ENCODE results near the gene ACSM2B. TPM values are rescaled to one million over a fixed set of nuclear protein-coding genes. Genes with fewer than 3 reads are reported as not detected.
"Not testable (repeated sequence)": the region's sequence is repeated elsewhere in the genome, so short reads cannot be mapped to it uniquely, and the experiment has no call there.

The ACSM2B gene
- total and polyA plus RNA-seq, 10 of the 15 experiments (the other 5 are each of a cell fraction or from before 2014, with no cell fraction given) = not detected

DNA sequence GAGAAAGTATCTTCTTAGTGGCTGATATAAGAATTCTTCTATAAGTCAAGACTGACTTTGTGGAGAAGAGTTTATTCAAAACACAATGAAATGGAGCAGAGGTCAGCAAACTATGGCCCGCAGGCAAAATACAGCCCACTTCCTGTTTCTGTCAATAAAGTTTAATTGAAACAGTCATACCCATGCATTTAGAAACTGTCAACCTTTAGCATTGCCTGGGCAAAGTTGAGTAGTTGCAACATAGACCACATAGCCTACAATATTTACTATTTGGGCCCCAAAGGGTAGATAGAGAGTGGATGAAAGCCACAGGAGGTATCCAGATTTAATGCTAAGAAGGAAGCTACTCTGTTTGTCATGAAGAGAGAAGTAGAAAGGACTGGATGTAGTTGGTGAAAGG lies 38.0 kb downstream of the ACSM2B start:
- H3K27me3 ChIP-seq (replicated peaks in 1 of 2; ENCODE audit: control insufficient read depth in 2 of 2, insufficient read depth in 2 of 2, low read length in 1 of 2) = no peaks in the 10 kb centered on the region
- no peaks in the 10 kb centered on the region for H4K20me1 ChIP-seq (ENCODE audit: control insufficient read depth, insufficient read depth)
- no peak overlapping the region for H2AFZ ChIP-seq (ENCODE audit: control insufficient read depth, low read depth, low read length)
- H3K79me2 ChIP-seq (ENCODE audit: control insufficient read depth, insufficient read depth, low read length) = no peaks in the 10 kb centered on the region
- H3K4me3 ChIP-seq = no peak overlapping the region
- no peaks in the 10 kb centered on the region for H3K36me3 ChIP-seq (ENCODE audit: control insufficient read depth in 2 of 2, insufficient read depth in 2 of 2, low read length in 1 of 2)
- ChIA-PET RAD21 (ENCODE audit: unreplicated experiment) (no interaction called here), SMC1A (ENCODE audit: uncharacterized antibody, unreplicated experiment) (no interaction called here), CTCF (no interaction called here), POLR2A (no interaction called here)
- no TSS peak for BruUV-seq (replicated peaks)
- no peak overlapping the region for H3K9ac ChIP-seq (ENCODE audit: control insufficient read depth, insufficient read depth, low read length)
- no peaks in the 10 kb centered on the region for H3K9me3 ChIP-seq (replicated peaks; ENCODE audit: control insufficient read depth, insufficient read depth, low read length)
- H3K27ac ChIP-seq (ENCODE audit: control insufficient read depth, insufficient read depth) = no peak overlapping the region
- H3K4me1 ChIP-seq (ENCODE audit: control insufficient read depth, insufficient read depth, low read length) = no peaks in the 10 kb centered on the region
- no peak for DNase-seq (ENCODE audit: low read depth, low spot score)
- no peak overlapping the region for H3K4me2 ChIP-seq (ENCODE audit: control insufficient read depth, insufficient read depth)
- TF ChIP-seq CUX1 (IDR thresholded peaks at IDR 0.05; ENCODE audit: insufficient replicate concordance, low read depth, low read length) = no peak
- intact Hi-C loops (cut with micrococcal nuclease; ENCODE audit: unreplicated experiment) (no loop called here), in situ Hi-C loops (cut with MboI) (no loop called here)
- no peak for FAIRE-seq
- WGBS (ENCODE audit: insufficient coverage, insufficient replicate concordance, low lambda C conversion rate, missing lambda C conversion rate) = 0% methylated on average over 1 of the region's 1 CpG
- no peak for ATAC-seq

GRCh38 chr16:20536669-20537068 lies 39.5 kb downstream of the ACSM2B start:
- H3K36me3 ChIP-seq (ENCODE audit: control insufficient read depth in 2 of 2, insufficient read depth in 2 of 2, low read length in 1 of 2); H3K9me3 ChIP-seq (replicated peaks; ENCODE audit: control insufficient read depth, insufficient read depth, low read length); H4K20me1 ChIP-seq (ENCODE audit: control insufficient read depth, insufficient read depth); H3K4me1 ChIP-seq (ENCODE audit: control insufficient read depth, insufficient read depth, low read length); H2AFZ ChIP-seq (ENCODE audit: control insufficient read depth, low read depth, low read length); FAIRE-seq; RAD21 ChIA-PET (ENCODE audit: unreplicated experiment); H3K27me3 ChIP-seq (replicated peaks in 1 of 2; ENCODE audit: control insufficient read depth in 2 of 2, insufficient read depth in 2 of 2, low read length in 1 of 2); H3K4me3 ChIP-seq; H3K79me2 ChIP-seq (ENCODE audit: control insufficient read depth, insufficient read depth, low read length); DNase-seq (ENCODE audit: low read depth, low spot score); ATAC-seq; SMC1A ChIA-PET (ENCODE audit: uncharacterized antibody, unreplicated experiment); BruUV-seq (replicated peaks); intact Hi-C loops (cut with micrococcal nuclease; ENCODE audit: unreplicated experiment); H3K27ac ChIP-seq (ENCODE audit: control insufficient read depth, insufficient read depth); in situ Hi-C loops (cut with MboI); POLR2A ChIA-PET; CTCF ChIA-PET; H3K9ac ChIP-seq (ENCODE audit: control insufficient read depth, insufficient read depth, low read length); H3K4me2 ChIP-seq (ENCODE audit: control insufficient read depth, insufficient read depth): not testable (repeated sequence)
- 0% methylated on average over 1 of the region's 1 CpG for WGBS (ENCODE audit: insufficient coverage, insufficient replicate concordance, low lambda C conversion rate, missing lambda C conversion rate)

- H3K27me3 ChIP-seq (replicated peaks in 1 of 2; ENCODE audit: control insufficient read depth in 2 of 2, insufficient read depth in 2 of 2, low read length in 1 of 2); SMC1A ChIA-PET (ENCODE audit: uncharacterized antibody, unreplicated experiment): not testable (repeated sequence)
Observed at GRCh38 chr16:20532284-20532792, 43.8 kb downstream of the ACSM2B start.

More at GRCh38 chr16:20532284-20532792, 43.8 kb downstream of the ACSM2B start:
- H2AFZ ChIP-seq (ENCODE audit: control insufficient read depth, low read depth, low read length); DNase-seq (ENCODE audit: low read depth, low spot score); CTCF ChIA-PET; POLR2A ChIA-PET; H4K20me1 ChIP-seq (ENCODE audit: control insufficient read depth, insufficient read depth); H3K9ac ChIP-seq (ENCODE audit: control insufficient read depth, insufficient read depth, low read length); H3K27ac ChIP-seq (ENCODE audit: control insufficient read depth, insufficient read depth); in situ Hi-C loops (cut with MboI); H3K9me3 ChIP-seq (replicated peaks; ENCODE audit: control insufficient read depth, insufficient read depth, low read length); H3K4me2 ChIP-seq (ENCODE audit: control insufficient read depth, insufficient read depth); H3K79me2 ChIP-seq (ENCODE audit: control insufficient read depth, insufficient read depth, low read length); RAD21 ChIA-PET (ENCODE audit: unreplicated experiment); H3K4me3 ChIP-seq; intact Hi-C loops (cut with micrococcal nuclease; ENCODE audit: unreplicated experiment); H3K36me3 ChIP-seq (ENCODE audit: control insufficient read depth in 2 of 2, insufficient read depth in 2 of 2, low read length in 1 of 2); ATAC-seq; H3K4me1 ChIP-seq (ENCODE audit: control insufficient read depth, insufficient read depth, low read length); BruUV-seq (replicated peaks): not testable (repeated sequence)
- FAIRE-seq = peak; percentile 65
- WGBS (ENCODE audit: insufficient coverage, insufficient replicate concordance, low lambda C conversion rate, missing lambda C conversion rate) = no CpG with 5 or more reads among the region's 3 CpGs

Measured in GM12878 (cell line).